Activated CD4-positive, alpha-beta T cell treated with anti-CD3 and anti-CD28 coated beads, Interleukin-10, Interleukin-2, amounts not matched to agents 100 ng/mL and 50 ng/mL, durations not matched to agents 16 hours and 8 hours (primary cell): ENCODE measurements around the gene MCCD1.
A peak's percentile ranks its signal among the peaks of the same experiment; 100 is the strongest.
"Not testable (repeated sequence)": the region's sequence is repeated elsewhere in the genome, so short reads cannot be mapped to it uniquely, and the experiment has no call there.

Source experiments
- DNase-seq: peaks from one replicate; pipeline ENCODE4 v3.0.0-alpha.2; 2020

MCCD1 gene, protein sequence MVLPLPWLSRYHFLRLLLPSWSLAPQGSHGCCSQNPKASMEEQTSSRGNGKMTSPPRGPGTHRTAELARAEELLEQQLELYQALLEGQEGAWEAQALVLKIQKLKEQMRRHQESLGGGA

DNA sequence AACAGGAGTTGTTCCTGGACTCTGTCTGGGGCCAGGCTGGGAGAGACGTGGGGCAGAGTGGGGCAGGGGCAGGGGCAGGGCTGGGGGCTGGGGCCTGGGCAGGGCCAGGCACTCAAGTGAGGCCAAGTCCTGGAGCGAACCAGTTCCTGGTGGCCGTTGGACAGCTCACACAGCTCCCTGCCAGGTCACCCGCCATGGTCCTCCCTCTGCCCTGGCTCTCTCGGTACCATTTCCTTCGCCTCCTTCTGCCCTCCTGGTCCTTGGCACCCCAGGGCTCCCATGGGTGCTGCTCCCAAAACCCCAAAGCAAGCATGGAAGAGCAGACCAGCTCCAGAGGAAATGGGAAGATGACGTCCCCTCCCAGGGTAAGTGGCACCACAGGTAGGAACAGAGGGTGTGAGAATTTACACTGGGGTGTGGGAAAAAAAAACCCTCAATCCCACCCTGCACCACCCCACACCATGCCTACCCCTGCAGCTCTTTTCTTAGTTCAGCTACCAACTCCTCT is at the start of gene MCCD1:
MCCD1 (plus strand) TSS at position 142 of the 508 bp plus-strand sequence; CDS start at position 195, 53 bp downstream.
- DNase-seq, result no peak

DNA sequence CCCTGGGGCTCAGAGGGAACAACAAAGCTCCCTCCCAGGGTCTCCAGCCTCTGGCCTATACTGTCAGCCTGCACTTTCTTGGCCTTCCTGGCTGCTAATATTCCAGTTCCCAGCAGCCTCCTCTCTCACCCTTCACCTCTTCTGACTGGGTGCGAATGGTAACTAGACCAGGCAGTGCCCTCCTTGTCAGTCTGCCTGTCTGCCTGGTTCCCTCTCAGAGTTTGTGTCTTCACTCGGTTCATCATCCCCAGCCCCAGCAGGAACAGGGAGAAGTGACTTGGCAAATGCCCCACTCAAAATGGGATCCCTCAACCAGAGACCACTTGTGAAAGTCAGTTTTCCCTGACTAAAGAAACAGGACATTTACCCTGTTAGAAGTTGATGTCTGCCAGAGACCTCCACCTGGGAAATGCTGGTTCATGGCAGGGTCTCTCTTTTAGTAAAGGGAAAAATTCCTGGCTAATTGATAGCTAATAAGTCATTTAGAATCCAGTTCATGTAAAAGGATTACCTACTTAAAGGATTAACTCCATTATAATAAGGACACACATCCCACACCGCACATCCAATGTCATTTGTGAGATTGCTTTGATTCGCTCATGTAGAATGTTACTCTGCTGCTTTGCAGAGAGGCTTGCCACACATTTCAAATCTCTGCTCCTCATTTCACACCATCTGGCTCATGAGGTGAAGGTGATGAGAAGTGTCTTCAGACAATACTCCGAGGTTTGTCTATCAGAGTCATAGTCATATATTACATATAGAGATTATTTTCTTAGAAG is 49.4 kb upstream of the MCCD1 start:
- no peak for DNase-seq

DNA sequence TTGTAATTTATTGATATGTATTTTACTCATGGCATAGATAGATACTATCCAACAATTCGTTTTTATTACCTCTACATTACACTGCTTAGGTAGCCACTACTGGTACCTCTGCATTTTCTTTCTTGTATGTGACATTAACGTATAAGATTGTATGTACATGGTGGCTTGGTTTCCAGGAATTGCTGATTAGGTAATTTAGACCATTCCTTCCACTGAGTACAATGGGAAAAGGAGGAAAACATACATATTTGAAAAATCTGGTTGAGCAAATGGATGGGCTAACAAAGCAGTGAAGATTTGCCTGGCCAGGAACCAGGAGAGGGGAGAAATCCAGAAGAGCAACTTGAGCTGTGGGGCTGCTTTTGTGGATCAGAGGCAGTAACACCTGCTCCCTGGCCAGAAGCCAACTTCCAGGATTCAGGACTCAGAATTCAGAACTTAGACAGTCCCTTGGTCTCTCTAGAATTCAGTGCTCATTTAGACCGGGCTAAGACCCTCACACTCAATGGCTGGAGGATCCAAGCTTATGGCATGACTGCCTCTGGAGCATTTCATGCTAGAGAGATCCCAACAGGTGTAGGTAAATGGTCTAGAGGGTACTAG is 48.7 kb upstream of the MCCD1 start:
- DNase-seq, result no peak

DNA sequence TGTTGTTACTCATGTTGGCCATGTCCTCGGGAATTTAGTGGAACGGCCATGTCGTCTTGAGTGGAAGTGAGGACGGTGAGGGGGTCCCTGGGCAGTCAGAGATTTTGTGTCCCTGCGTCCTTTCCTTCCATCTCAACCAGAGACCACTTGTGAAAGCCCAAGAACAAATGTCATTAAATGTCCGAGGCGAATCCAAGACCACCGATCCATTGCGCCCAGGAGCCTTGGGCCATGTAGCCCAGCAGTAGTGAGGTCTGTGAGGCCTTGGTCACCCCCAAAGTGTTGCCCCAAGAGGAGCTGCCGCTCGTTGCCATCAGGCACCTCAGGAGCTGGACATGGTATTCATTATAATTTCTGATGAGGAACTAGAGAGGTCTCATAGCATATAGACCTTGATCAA is 48.2 kb upstream of the MCCD1 start:
- no peak for DNase-seq

DNA sequence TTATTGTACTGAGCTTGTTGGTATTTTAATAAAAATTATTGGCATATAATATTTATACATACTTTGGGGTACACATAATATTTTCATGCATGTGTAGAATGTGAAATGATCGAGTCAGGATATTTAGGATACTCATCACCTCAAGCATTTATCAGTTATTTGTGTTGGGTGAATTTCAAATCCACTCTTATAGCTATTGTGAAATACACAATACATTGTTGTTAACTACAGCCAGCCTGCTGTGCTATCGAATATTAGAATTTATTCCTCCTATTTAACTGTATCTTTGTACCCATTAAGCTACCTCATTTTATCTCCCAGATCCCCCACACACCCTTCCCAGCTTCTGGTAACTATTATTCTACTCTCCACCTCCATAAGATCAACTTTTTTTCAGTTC is 45.4 kb upstream of the MCCD1 start:
- DNase-seq, result no peak

DNA sequence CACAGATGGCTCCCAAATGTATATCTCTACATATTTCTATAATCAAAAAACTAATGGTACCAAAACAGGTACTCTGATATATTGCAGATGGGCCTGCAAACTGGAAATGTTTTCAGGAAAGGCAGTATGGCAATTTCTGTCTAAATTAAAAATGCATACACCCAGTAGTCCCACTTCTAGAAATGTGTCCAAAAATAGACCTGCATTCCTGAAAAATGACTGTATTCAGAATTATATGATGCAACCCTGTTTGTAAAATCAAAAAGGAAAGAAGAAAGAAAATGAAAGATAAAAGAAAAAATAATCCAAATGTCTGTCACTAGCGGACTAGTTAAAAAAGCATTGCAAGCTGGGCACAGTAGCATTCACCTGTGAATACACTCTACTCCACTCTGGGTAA is 43.7 kb upstream of the MCCD1 start:
- DNase-seq, result no peak

DNA sequence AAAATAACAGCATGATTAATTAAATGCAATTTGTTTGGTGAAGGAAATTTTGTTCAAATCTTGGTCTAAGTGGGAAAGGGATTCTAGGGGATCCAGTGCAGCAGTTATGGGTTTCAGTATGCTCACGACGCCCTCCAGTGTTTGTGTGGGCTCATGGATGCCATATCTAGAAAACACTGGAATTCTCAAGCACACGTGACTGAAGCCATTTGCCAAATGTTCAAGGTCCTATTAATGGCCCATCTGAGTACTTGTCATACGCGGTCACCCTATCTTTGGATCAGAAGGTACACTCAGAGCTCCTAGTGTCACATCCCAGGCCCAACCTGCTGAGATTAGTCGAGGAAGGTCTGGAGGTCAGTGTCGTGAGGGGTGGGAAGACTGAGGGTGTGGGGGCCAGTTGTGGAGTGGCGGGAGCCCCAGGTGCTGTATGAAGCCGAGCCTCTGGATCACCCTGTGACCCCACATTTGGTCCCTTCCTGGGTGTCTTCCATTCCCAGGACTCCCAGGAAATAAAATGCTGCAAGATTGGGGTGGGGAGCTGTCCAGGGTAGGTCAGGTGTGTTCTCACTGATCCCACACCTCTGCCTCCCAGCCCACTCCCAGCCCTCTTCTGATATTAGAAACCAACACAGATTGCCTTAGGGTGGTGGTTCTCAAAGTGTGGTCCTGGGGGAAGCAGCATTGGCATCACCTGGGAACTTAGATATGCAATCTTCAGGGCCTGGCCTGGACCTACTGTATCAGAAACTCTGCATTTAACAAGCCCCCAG is 42.5 kb upstream of the MCCD1 start:
- not testable (repeated sequence) for DNase-seq

DNA sequence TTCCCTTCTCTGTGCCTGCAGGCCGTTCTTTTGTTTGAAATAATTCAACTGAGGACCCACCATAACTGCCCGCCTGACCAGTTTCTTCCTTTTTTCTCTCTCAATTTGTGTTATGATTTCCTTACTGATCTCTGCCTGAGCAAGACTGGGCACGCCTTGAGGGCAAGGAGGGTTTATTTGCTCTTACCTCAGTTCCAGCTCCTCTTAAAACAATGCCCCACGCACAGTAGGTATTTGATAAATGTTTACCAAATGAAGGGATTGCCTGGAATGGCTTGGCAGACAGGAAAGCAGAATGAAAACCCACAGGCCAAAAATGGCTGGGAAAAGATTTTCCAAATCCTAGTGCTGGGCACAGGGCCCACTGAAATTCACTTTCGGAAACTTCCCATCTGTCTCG is 41.1 kb upstream of the MCCD1 start:
- not testable (repeated sequence) for DNase-seq

DNA sequence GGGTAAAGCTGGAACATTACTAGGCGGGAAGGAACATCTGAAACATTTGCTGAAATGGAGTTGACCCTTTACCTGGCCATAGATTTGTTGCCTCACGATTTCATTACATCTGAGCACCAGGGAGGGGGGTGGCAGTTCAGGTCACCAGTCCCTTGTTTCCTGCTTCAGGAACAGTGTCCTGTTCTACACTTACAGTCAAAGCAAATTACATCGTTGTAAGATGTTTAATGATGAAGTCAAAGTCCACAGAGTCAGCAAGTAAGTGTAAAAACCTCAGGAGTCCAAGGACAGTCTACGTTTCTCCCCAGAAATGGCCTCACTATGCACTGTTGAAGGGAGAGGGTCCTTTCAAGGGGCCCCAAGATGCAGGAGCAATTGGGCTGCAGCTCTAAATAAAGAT is 39.7 kb upstream of the MCCD1 start:
- no peak for DNase-seq

DNA sequence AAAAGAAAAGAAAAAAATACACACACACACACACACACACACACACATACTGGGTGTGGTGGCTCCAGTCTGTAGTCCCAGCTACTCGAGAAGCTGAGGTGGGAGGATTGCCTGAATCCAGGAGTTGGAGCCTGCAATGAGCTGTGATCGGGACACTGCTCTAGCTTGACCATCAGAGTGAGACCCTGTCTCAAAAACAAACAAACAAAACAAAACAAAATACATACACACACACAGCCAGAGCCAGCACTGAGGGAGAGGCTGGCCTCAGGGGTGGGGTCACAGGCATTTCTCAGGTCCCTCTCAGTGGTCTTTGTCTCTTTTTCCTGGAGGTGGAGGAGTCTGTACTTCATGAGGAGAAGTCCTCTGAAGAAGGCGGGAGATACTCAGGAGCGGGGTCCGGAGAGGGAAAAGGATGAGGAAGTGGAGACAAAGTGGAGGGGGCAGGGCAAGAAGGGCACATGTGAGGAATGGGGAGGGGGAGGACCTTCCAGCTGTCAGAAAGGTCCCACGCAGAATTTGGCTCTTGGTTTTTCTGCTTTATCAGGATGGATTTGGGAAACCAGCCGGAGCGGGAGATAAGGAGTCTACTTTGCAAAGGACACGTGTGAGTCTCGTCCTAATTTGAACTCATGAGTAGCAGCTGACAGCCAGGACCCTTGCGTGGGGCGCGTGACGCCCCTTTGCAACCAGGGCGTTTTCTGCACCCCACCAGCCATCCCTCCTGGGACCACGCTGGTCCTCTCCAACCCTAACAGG is 38.5 kb upstream of the MCCD1 start:
- DNase-seq, result no peak

DNA sequence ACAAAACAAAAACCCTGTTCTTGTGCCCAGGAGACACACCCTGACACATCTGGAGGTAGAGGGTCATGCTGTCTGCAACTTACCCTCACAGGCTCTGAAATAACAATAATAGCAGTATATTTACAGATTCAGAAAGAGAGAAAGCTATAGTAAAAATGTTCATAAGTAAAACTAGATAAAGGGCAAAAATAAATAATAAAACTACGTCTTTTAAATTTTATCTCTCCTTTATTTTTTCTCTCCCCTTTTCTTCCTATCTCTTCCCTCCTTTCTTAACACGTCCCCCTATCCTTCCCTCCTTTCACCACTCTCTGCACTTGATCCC is 35.2 kb upstream of the MCCD1 start:
- not testable (repeated sequence) for DNase-seq

DNA sequence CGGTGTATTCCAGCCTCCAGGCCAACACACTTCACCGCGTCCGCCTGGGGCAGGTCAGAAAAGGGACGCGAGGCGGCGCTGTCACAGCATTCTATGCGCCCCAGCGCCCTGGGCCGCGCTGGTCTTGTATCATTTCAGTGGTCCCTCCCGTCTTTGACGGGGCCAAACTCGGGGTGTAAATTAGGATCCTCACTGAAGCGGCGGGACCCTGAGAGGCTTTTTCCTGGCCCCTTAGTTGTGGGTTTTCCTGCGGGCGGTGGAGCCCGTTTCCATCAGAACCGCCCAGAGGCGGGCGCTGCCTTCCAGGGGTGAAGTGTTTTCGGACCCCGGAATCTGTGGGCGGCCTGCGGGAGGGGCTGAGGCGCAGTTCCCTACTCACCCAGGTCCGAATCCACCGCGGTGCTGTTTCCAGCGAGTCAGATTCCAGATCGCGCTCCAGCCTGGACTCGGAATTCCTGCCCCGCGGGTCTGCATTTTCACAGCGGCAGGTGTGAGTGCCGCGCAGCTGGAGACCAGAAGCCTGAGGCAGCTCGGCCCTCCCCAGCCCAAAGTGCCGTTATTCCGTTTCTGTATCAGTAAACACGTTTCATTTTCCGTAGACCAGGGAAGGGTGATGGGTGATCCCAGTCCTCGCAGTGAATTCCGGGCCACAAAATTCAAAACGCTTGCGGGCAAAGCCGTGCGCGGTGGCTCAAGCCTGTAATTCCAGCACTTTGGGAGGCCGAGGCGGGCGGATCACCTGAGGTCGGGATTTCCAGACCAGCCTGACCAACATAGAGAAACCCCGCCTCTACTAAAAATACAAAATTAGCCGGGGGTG is 34.7 kb upstream of the MCCD1 start:
- DNase-seq, result peak; percentile 85

DNA sequence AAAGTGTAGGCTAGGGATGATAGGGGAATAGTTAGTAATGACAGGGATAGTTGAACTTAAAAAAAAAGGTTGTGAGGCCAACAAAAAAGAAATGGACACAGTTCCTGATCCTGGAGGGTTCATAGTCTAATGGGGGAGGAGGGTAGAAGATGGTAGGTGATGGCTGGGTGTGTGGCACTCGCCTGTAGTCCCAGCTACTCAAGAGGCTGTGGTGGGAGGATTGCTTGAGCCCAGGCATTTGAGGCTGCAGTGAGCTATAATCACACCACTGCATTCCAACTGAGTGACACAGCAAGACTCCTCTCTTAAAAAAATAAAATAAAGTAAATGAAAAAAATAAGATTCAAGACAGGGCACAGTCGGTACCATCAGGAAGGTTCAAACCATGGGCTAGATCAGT is 33.2 kb upstream of the MCCD1 start:
- DNase-seq, result no peak

DNA sequence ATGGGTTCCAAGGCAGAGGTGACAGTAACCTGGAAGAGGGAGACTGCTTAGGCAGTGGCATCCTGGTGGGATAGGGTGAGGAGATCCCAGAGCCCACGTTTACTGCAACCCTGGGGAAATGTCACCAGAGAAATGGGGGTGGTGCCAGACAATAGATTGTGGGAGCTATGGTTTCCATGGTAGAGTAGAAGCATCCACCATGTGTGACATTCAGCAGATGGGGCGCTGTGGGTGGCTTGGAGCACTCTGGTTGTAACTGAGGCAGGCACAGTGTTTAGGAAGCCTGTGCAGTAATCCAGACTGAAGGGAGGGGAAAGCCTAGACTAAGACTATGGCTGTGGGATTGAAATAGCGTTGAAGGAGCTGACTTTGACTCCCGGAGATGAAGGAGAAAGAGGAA is 31.9 kb upstream of the MCCD1 start:
- peak; percentile 30 for DNase-seq

DNA sequence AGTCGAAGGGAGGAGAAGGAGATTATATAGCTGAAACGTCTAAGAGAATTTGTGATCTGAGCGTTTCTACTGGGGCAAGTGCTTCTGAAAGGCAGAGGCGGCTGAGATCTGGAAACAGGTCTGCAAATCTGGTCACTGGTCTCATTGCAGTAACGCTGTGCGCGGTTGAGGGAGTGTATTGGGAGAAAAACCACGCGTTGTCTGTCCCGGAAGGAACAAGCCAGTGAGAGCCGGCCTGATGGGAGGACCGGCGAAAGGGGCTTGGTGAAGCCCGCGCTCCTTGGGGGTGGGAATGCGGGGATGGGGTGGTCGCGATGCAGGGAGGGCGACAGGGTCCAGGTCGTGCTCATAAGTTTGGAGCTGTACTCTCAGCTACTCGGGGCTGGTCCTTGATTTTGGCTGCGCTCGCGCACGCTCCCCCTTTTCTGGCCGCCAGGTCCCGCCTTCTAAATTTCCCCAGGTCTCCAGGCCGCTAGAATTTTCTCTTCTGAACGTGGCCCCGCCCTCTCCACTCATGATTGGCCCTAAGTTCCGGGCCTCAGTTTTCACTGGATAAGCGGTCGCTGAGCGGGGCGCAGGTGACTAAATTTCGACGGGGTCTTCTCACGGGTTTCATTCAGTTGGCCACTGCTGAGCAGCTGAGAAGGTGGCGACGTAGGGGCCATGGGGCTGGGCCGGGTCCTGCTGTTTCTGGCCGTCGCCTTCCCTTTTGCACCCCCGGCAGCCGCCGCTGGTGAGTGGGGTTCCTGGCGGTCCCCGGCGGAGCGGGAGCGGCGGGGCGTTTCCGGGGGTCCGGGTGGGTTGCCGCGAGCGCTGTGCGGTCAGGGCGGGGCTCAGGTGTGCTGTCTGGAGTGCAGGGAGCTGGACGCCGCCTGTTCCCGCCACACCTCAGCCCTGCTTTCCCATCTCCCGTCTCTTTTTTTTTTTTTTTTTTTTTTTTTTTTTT is 31.0 kb upstream of the MCCD1 start, which contains the start of gene MICB:
MICB (plus strand) TSS at position 615 of the 946 bp plus-strand sequence; CDS start at position 664, 49 bp downstream.
- peak; percentile 91 for DNase-seq

DNA sequence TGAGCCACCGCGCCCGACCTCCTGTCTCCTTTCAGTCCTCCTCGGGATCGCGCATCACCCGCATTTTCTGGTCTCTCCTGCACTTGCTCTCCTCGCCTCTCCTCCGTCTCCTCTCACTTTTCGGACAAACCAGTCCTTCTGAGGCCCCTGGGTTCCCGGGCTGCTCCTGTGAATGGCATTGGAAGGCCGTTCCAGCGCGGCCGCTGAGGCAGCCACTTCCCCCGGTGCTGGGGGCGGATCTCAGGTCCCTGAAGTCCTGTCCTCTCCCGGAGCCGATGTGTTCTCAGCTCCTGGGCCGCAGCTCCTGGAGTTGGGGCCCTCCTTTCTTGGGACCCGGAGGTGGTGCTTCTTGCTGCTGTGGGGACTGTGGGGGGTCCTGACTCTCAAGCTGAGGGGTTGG is 30.0 kb upstream of the MCCD1 start:
- no peak for DNase-seq

DNA sequence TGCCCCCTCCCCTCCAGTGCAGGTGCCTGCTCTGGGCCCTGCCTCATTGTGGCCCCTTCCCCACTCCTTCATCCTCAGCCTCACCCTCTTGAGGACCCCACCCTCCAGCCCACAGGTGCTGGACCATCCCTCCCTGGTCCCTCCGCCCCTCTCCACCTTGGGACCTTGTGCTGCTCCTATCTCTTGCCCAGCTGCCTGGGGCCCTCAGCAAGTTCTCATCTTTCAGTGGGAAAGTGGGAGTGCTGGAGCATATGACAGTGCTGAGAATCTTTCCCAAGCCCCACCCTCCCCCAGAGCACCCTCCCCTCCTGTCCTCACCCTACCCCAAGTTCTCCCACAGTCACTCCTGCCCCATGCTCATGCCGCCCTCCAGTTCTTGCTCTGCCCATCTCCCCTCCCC is 29.1 kb upstream of the MCCD1 start:
- not testable (repeated sequence) for DNase-seq

DNA sequence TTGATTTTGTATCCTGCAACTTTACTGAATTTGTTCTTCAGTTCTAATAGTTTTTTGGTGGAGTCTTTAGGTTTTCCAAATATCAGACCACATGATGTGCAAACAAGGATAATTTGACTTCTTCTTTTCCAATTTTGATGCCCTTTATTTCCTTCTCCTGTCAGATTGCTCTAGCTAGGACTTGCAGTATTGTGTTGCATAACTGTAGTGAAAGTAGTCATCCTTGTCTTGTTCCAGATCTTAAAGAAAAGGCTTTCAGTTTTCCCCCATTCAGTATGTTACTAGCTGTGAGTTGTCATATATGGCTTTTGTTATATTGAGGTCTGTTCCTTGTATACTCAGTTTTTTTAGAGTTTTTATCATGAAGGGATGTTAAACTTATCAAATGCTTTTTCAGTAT is 26.2 kb upstream of the MCCD1 start:
- DNase-seq, result no peak

DNA sequence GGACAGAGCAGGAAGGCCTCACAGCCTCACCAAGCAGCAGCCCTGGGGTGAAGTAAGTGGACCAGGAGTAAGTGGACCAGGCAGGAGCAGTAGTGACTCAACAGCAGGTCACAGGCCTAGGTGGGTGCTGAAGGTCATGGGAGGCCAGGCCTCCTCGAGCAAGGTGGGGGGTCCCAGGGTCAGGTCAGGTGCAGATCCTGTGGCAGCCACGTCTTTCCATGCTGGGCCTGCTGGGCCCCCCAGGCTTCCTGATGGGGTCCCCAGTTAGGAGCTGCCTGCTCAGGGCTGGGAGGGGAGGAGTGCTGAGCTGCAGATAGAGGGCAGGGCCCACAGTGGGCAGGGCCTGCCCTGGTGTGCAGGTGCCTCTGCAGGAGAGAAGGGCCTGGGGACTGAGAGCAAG is 19.7 kb upstream of the MCCD1 start:
- DNase-seq, result not testable (repeated sequence)

DNA sequence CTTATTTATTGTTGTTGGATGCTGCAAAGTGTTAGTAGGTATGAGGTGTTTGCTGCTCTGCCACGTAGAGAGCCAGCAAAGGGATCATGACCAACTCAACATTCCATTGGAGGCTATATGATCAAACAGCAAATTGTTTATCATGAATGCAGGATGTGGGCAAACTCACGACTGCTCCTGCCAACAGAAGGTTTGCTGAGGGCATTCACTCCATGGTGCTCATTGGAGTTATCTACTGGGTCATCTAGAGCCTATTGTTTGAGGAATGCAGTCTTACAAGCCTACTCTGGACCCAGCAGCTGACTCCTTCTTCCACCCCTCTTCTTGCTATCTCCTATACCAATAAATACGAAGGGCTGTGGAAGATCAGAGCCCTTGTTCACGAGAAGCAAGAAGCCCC is 18.8 kb upstream of the MCCD1 start:
- no peak for DNase-seq
